Subcutaneous adipose tissue (tissue), 4 donors: ENCODE results near the gene MRPL16. TPM values are rescaled to one million over a fixed set of nuclear protein-coding genes. Genes with fewer than 3 reads are reported as not detected.

ENCODE experiments used
- CTCF ChIP-seq: fragments of 450-650 bp; IDR thresholded peaks from one replicate; pipeline ENCODE4 v1.5.1; 2016; ENCODE audit warnings: low read depth, mild to moderate bottlenecking, control low read depth, antibody characterized with exemption, moderate library complexity
- total RNA-seq, 4 donors: library from RNA; depleted of rRNA; stranded (reverse); fragments of >200 nt; gene quantifications; one replicate each; pipeline ENCODE4 v1.1.0, GENCODE V29; 2016

Gene MRPL16
- total RNA-seq, result 10 to 100 TPM; 36.6 to 50.5 (median 42.1) TPM

- TF ChIP-seq CTCF, result no peak
These were observed at the start of gene MRPL16 for GRCh38 chr11:59810189-59810910. TSS of gene MRPL16 (minus strand) at chr11:59810778. CDS start at chr11:59810658, 120 bp downstream.

- no peak for TF ChIP-seq CTCF
These were observed 49.1 kb upstream of the MRPL16 start for GRCh38 chr11:59859673-59860072.

DNA sequence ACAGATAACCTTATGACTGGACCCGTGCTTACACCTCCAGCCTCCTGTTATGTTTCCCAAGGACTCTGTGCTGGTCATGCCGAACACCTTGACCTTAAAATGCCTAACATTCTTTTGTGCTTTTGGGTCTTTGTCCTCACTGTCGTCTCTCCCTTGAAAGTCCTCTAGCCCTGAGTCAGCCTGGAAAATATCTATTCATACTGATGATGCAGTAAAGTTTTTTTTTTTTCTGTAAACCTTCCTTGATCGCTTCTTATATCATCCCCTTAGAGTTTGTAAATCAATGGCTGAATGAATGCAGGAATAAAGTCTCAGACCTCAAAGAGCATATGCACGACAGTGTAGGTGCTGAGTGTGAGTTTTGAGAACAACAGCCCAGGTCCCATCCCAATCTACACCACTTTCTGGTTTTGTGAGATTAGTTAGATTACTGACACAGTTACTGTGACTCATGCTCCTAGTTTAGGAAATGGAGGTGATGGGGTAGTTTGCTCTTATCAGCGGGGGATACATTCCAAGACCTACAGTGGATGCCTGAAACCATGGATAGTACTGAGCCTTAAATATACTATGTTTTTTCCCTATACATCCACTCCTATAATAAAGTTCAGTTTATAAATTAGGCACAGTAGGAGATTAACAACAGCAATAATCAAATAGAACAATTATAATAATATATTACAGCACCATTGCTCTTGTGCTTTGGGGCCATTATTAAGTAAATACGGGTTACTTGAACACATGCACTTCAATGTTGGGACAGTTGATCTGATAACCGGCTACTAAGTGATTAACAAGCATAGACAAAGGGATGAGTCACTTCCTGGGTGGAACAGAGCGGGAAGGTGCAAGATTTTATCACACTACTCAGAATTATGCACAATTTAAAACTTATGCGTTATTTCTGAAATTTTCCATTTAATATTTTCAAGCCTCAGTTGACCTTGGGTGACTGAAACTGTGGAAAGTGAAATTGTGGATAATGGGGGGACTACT, 47.2 kb upstream of the MRPL16 start:
- TF ChIP-seq CTCF, result no peak

- TF ChIP-seq CTCF, result no peak
These were observed 44.3 kb upstream of the MRPL16 start for GRCh38 chr11:59854871-59855270.

- no peak for TF ChIP-seq CTCF
These were observed 38.6 kb upstream of the MRPL16 start for GRCh38 chr11:59849129-59849528.

- no peak for TF ChIP-seq CTCF
These were observed 37.0 kb upstream of the MRPL16 start for GRCh38 chr11:59847626-59848025.

GRCh38 chr11:59846556-59846955, 36.0 kb upstream of the MRPL16 start:
- TF ChIP-seq CTCF, result no peak
